ENCODE measurements around the gene SCN2B.

Gene SCN2B

DNA sequence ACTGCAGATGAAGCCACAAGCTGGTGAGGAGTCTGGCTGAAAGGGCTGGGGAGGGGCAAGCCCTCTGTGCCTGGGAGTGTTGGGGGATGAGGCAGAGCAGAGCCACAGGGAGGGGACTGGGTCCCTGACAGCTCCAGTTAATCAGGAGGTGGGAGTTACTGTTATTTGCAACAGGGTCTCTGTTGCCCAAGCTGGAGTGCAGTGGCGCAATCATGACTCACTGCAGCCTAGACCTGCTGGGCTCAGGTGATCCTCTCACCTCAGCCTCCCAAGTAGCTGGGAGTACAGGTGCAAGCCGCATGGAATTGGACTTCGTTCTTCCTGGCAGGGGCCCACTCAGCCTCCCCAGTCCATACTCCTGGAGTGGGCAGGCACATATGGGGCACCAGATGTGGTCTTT lies 7.7 kb downstream of the SCN2B start:
- Histone ChIP-seq H3F3A (ENCODE audit: low read depth) (no peaks in the 10 kb centered on the region), H3K4me3 (ENCODE audit: low read length, poor library complexity, severe bottlenecking) (no peak overlapping the region), H3K4me2 (ENCODE audit: low read depth, low read length, poor library complexity, severe bottlenecking) (no peak overlapping the region), H3K9me2 (replicated peaks; ENCODE audit: low read depth, low read length) (no peaks in the 10 kb centered on the region), H3K36me3 (ENCODE audit: insufficient read depth, low read length) (no peaks in the 10 kb centered on the region), H2AFZ (ENCODE audit: low read length) (no peak overlapping the region), H4K20me1 (ENCODE audit: insufficient read depth, low read length, poor library complexity, severe bottlenecking) (no peaks in the 10 kb centered on the region), H3K4me1 (ENCODE audit: insufficient read depth, low read length, poor library complexity, severe bottlenecking) (peaks cover 3% of the 10 kb centered on the region), H3K9me3 (ENCODE audit: insufficient read depth, low read depth, low read length) (no peaks in the 10 kb centered on the region), H3K27me3 (ENCODE audit: insufficient read depth, low read length, poor library complexity, severe bottlenecking) (no peaks in the 10 kb centered on the region), H3K79me2 (ENCODE audit: insufficient read depth, low read length) (no peaks in the 10 kb centered on the region), H3K9ac (ENCODE audit: low read depth, low read length, poor library complexity, severe bottlenecking) (no peak overlapping the region)
- TF ChIP-seq, protein P1, sequence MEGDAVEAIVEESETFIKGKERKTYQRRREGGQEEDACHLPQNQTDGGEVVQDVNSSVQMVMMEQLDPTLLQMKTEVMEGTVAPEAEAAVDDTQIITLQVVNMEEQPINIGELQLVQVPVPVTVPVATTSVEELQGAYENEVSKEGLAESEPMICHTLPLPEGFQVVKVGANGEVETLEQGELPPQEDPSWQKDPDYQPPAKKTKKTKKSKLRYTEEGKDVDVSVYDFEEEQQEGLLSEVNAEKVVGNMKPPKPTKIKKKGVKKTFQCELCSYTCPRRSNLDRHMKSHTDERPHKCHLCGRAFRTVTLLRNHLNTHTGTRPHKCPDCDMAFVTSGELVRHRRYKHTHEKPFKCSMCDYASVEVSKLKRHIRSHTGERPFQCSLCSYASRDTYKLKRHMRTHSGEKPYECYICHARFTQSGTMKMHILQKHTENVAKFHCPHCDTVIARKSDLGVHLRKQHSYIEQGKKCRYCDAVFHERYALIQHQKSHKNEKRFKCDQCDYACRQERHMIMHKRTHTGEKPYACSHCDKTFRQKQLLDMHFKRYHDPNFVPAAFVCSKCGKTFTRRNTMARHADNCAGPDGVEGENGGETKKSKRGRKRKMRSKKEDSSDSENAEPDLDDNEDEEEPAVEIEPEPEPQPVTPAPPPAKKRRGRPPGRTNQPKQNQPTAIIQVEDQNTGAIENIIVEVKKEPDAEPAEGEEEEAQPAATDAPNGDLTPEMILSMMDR (conservative IDR thresholded peaks at IDR 0.05; ENCODE audit: low read length), result no peak
- TF ChIP-seq EZH2phosphoT487 (IDR thresholded peaks at IDR 0.05; ENCODE audit: borderline replicate concordance), result no peak

- Histone ChIP-seq H3K36me3 (ENCODE audit: insufficient read depth, low read length) (no peaks in the 10 kb centered on the region), H3K9me2 (replicated peaks; ENCODE audit: low read depth, low read length) (no peaks in the 10 kb centered on the region), H3F3A (ENCODE audit: low read depth) (no peaks in the 10 kb centered on the region), H3K4me1 (ENCODE audit: insufficient read depth, low read length, poor library complexity, severe bottlenecking) (peaks cover 3% of the 10 kb centered on the region), H3K27me3 (ENCODE audit: insufficient read depth, low read length, poor library complexity, severe bottlenecking) (no peaks in the 10 kb centered on the region), H3K9ac (ENCODE audit: low read depth, low read length, poor library complexity, severe bottlenecking) (no peak overlapping the region), H3K9me3 (ENCODE audit: insufficient read depth, low read depth, low read length) (no peaks in the 10 kb centered on the region), H3K4me2 (ENCODE audit: low read depth, low read length, poor library complexity, severe bottlenecking) (no peak overlapping the region), H3K4me3 (ENCODE audit: low read length, poor library complexity, severe bottlenecking) (no peak overlapping the region), H2AFZ (ENCODE audit: low read length) (no peak overlapping the region), H4K20me1 (ENCODE audit: insufficient read depth, low read length, poor library complexity, severe bottlenecking) (no peaks in the 10 kb centered on the region), H3K79me2 (ENCODE audit: insufficient read depth, low read length) (no peaks in the 10 kb centered on the region)
- TF ChIP-seq EZH2phosphoT487 (IDR thresholded peaks at IDR 0.05; ENCODE audit: borderline replicate concordance), result no peak
- TF ChIP-seq, protein P1 (conservative IDR thresholded peaks at IDR 0.05; ENCODE audit: low read length), result no peak
Measured at GRCh38 chr11:118168316-118168715, 8.1 kb downstream of the SCN2B start.

- Histone ChIP-seq H3K4me2 (ENCODE audit: low read depth, low read length, poor library complexity, severe bottlenecking) (no peak overlapping the region), H4K20me1 (ENCODE audit: insufficient read depth, low read length, poor library complexity, severe bottlenecking) (no peaks in the 10 kb centered on the region), H2AFZ (ENCODE audit: low read length) (no peak overlapping the region), H3K4me3 (ENCODE audit: low read length, poor library complexity, severe bottlenecking) (no peak overlapping the region), H3K4me1 (ENCODE audit: insufficient read depth, low read length, poor library complexity, severe bottlenecking) (peaks cover 3% of the 10 kb centered on the region), H3K9me3 (ENCODE audit: insufficient read depth, low read depth, low read length) (no peaks in the 10 kb centered on the region), H3K79me2 (ENCODE audit: insufficient read depth, low read length) (no peaks in the 10 kb centered on the region), H3K9me2 (replicated peaks; ENCODE audit: low read depth, low read length) (no peaks in the 10 kb centered on the region), H3K36me3 (ENCODE audit: insufficient read depth, low read length) (no peaks in the 10 kb centered on the region), H3K27me3 (ENCODE audit: insufficient read depth, low read length, poor library complexity, severe bottlenecking) (no peaks in the 10 kb centered on the region), H3F3A (ENCODE audit: low read depth) (no peaks in the 10 kb centered on the region), H3K9ac (ENCODE audit: low read depth, low read length, poor library complexity, severe bottlenecking) (no peak overlapping the region)
- TF ChIP-seq, protein P1 (conservative IDR thresholded peaks at IDR 0.05; ENCODE audit: low read length), result no peak
- no peak for TF ChIP-seq EZH2phosphoT487 (IDR thresholded peaks at IDR 0.05; ENCODE audit: borderline replicate concordance)
Measured at GRCh38 chr11:118167906-118168305, 8.5 kb downstream of the SCN2B start.

All from Loucy (cell line).